ENCODE data around the gene CNTNAP2.

DNA sequence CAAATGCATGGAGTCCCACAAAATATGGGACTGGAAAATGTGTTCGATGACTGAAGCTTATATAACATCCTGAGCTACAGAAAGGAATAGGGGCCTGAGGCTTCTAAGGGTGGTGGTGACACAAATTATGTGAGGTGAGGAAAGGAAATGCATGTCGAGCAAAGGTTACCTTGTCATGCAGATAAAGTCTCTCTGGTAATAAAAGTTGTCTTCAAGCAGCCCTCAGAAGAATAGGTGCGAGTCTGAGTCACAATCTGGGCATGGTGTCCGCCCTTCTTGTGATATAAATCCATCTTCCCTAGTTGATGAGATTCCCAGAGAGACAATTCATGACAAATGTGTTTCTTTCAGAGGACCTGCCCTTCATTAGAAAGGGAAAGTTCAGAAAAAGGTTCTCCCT, 1488.7 kb downstream of the CNTNAP2 start:
- TF ChIP-seq, protein P1, sequence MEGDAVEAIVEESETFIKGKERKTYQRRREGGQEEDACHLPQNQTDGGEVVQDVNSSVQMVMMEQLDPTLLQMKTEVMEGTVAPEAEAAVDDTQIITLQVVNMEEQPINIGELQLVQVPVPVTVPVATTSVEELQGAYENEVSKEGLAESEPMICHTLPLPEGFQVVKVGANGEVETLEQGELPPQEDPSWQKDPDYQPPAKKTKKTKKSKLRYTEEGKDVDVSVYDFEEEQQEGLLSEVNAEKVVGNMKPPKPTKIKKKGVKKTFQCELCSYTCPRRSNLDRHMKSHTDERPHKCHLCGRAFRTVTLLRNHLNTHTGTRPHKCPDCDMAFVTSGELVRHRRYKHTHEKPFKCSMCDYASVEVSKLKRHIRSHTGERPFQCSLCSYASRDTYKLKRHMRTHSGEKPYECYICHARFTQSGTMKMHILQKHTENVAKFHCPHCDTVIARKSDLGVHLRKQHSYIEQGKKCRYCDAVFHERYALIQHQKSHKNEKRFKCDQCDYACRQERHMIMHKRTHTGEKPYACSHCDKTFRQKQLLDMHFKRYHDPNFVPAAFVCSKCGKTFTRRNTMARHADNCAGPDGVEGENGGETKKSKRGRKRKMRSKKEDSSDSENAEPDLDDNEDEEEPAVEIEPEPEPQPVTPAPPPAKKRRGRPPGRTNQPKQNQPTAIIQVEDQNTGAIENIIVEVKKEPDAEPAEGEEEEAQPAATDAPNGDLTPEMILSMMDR (IDR thresholded peaks at IDR 0.05; ENCODE audit: borderline replicate concordance, extremely low read depth, low read length, poor library complexity, severe bottlenecking) = no peak
- no peak for TF ChIP-seq EZH2 (IDR thresholded peaks at IDR 0.05; ENCODE audit: borderline replicate concordance, low read depth, low read length, severe bottlenecking)
